Activated CD4-positive, alpha-beta T cell treated with anti-CD3 and anti-CD28 coated beads for 4 hours (primary cell): Measurements from ENCODE around the gene MCM5.
"Not testable (repeated sequence)": the region's sequence is repeated elsewhere in the genome, so short reads cannot be mapped to it uniquely, and the experiment has no call there.

ENCODE experiments used
- DNase-seq, 2 donors: peaks; one replicate each; pipeline ENCODE4 v3.0.0-alpha.2; 2020

The MCM5 gene

GRCh38 chr22:35452810-35453743, 53.1 kb downstream of the MCM5 start:
- DNase-seq = no peak

DNA sequence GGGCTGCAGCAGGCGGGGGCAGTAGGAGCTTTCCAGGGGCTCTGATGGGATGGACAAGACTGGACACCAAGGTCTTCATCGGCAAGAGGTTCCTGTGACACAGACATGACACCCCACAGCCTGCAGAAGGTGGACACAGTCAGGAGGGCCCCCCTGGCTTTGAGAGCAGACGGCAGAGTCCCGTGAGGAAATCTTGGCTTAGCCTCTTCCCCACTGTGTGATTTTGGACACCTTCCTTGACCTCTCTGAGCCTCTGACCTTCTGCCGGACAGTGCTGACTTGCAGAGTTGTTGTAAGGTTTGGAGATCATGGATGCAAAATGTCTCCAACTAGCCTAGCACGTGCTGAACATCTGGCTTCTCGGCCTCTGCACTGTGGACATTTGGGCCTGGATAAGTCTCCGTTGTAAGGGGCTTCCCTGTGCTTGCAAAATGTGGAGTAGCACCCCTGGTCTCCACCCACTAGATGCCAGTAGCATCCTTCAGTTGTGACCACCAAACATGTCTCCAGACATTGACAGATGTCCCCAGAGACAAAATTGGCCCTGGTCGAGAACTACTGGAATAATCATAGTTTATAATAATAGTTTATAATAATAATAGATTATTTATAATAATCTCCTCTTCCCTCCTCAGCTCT, 54.6 kb downstream of the MCM5 start:
- no peak for DNase-seq

DNA sequence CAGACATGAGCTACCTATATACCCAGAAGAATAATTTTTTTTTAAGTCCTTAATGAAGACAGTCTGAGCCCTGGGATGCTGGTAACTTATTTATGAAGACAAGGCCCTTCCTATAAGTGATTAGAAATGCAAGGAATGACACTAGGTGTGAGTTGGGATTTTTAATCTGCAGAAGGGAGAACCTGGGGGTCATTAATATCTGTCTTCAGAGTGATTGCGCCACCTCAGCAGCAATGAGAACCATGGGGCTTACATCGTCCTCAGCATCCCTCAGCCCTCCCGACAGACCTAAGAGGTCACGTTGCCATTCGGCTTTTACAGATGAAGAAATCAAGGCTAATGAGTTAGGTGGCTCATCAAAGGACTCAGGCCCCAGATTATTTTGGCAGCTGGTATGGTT, 55.6 kb downstream of the MCM5 start:
- no peak for DNase-seq

DNA sequence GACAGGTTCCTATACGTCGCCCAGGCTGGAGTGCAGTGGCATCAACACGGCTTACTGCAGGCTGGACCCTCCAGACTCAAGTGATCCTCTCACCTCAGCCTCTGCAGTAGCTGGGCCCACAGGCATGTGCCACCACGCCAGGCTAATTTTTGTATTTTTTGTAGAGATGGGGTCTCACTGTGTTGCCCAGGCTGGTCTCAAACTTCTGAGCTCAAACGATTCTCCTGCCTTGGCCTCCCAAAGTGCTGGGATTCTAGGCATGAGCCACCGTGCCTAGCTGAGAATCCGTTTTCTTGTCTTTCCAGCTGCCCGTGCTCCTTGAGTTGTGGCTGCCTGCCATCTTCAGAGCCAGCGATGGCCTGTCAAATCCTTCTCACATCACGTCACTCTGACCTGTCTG, 56.8 kb downstream of the MCM5 start:
- DNase-seq = no peak

- DNase-seq = no peak
Measured at GRCh38 chr22:35457729-35458546, 58.0 kb downstream of the MCM5 start.

- DNase-seq = no peak
Measured at GRCh38 chr22:35458547-35459422, 58.8 kb downstream of the MCM5 start.

DNA sequence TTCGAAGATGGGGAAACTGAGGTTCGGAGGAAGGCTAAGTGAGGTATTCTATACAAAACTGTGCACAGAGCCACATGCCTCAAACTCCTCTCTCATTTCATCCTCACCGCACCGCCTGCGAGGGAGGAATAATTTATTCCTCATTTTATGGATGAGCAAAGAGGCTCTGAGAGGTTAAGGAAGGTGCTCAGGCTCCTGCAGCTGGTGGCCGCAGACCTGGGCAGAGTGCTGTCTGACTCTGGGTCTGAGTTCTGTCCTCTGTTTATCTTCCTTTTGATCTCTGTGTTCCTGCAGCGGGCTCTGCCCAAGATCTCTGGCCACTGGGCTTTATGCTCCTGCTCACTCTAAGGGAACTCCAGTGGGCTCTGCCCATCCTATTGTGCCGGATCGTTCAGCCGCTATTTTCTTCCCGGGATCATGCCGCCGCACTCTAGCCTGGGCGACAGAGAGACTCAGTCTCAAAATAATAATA, 59.5 kb downstream of the MCM5 start:
- DNase-seq = no peak

DNA sequence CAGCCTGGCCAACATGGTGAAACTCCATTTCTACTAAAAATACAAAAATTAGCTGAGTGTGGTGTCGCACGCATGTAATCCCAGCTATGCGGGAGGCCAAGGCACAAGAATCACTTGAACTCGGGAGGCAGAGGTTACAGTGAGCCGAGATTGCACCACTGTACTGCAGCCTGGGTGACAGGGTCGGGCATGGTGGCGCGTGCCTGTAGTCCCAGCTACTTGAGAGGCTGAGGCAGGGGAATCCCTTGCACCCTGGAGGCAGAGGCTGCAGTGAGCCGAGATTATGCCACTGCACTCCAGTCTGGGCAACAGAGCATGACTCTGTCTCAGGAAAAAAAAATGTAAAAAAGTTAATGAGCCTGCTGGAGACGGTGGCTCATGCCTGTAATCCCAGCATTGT, 60.0 kb downstream of the MCM5 start:
- DNase-seq = not testable (repeated sequence)

DNA sequence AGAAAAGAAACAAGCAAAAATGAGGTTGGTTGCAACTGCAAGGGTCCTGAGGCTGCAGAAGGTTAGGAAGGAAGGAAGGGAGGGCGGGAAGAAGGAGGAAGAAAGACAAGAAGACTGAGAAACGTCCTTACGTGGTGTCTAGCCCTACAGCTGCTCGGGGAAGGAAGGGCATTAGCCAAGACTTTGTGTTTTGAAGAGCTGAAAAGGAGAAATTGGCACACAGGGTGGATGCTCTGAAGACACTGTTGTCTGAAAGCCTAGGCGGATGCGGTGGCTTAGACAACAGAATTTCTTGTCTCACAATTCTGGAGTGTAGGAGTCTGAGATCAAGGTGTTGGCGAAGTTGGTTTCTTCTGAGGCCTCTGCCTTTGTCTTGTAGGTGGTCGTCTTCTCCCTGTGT, 60.7 kb downstream of the MCM5 start:
- DNase-seq = no peak

DNA sequence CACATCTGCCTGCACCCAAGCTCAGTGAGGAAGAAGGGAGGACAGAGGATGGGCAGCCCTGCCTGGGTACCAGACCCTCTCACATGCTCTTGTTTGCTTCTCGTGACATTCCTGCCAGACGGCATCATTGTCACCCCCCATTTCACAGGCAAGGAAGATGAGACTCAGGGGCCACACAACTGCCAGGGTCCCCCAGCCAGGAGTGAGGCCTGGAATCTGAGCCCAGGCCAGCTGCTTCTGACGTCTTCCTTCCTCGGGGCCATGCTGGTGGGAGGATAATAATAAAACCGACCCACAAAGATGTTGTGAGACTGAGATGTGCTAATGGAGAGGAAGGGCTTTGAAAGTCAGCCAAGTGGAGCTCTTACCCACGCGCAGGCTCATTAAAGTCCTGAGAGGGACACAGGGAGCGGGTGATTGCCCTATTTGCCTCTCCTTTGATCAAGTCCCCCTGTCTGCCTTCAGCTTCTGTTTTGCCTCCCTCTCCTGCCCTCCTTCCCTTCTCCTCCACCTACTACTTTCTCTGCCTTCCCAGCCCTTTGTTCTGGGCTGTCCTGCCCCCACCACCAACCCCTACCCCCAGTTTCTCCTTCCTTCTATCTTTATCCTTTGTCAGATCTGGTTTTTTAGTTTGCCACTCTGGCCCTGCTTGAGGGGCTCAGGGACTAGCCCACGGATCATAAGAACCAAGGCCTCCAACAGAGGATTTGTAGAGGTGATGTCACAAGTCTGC, 62.7 kb downstream of the MCM5 start:
- no peak for DNase-seq

- no peak for DNase-seq
Measured at GRCh38 chr22:35463231-35463933, 63.4 kb downstream of the MCM5 start.

GRCh38 chr22:35464399-35464798, 64.5 kb downstream of the MCM5 start:
- DNase-seq = no peak

GRCh38 chr22:35465109-35465701, 65.3 kb downstream of the MCM5 start:
- no peak for DNase-seq

GRCh38 chr22:35467681-35468434, 67.9 kb downstream of the MCM5 start:
- no peak for DNase-seq

GRCh38 chr22:35470903-35471321, 71.0 kb downstream of the MCM5 start:
- DNase-seq = no peak

DNA sequence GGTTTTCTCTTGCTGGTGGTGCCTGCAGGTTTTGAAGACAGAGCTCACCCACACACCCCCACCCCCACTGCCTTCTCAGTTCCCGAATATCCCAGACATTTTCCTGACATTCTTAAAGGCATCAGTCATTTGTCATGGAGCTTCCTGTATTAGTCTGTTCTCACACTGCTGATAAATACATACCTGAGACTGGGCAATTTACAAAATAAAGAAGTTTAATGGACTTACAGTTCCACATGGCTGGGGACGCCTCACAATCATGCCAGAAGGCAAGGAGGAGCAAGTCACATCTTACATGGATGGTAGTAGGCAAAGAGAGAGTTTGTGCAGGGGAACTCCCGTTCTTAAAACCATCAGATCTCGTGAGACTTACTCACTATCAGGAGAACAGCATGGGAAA, 71.6 kb downstream of the MCM5 start:
- not testable (repeated sequence) for DNase-seq

DNA sequence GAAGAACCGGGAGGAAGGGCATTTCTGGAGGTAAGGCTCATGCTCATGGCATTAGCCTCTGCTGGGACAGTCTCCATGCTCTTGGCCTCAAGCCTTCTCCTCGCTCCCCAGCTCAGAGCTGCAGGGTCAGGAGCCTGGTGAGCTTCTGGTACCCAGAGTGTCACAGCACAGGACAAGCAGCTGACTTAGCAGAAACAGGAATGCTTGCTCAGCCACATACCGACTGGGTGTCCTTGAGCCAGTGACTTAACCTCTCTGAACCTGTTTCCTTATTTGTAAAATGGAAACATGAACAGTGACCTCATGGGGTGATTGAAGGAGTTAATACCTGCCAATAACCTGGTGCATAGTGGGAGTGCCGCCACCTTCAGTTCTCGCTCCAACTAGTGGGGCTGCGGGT, 72.5 kb downstream of the MCM5 start:
- DNase-seq = no peak

DNA sequence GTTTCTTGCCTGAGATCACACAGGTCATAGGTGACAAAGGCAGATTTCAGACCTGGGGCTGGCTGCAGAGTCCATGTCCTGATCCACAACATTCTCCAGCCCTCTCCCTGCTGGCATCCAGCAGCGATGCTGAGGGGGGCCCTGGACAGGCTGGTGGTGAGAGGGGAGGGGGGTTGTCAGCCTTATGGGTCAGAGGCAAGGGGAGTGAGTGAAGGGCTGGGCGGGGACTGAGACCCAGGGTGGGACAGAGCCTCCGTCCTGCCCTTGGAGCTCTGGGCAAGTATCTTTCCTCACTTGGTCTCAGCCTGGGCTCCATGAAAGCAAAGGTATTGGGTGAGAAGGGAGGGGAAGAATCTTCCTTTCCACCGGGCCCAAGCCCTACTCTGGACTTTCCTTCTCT, 74.0 kb downstream of the MCM5 start:
- DNase-seq = no peak
